Peyer's patch (tissue), 4 donors: Measurements from ENCODE around the gene DMBT1. TPM values are rescaled to one million over a fixed set of nuclear protein-coding genes. Genes with fewer than 3 reads are reported as not detected.

ENCODE experiments used
- DNase-seq, 3 donors: peaks; one replicate each; pipeline ENCODE4 v3.0.0-alpha.2; 2017 to 2019
- H3K27ac ChIP-seq, 4 donors: fragments of 200-600 bp; sonication (generic); one replicate each; pipeline ENCODE4 v1.5.1; 2016 to 2019
- H3K27me3 ChIP-seq, 2 donors: fragments of 200-600 bp; sonication (generic); one replicate each; pipeline ENCODE4 v1.5.1; 2019
- H3K36me3 ChIP-seq, 3 donors: fragments of 200-600 bp; sonication (generic); one replicate each; pipeline ENCODE4 v1.5.1; 2016 to 2019
- H3K4me1 ChIP-seq, 4 donors: fragments of 200-600 bp; sonication (generic); one replicate each; pipeline ENCODE4 v1.5.1; 2016 to 2019
- H3K4me3 ChIP-seq, 4 donors: fragments of 200-600 bp; sonication (generic); 1 replicate in 3 of 4; 2 replicates in 1 of 4; pipeline ENCODE4 v1.5.1; 2016 to 2019; ENCODE audit warnings: mild to moderate bottlenecking in 1 of 4
- H3K9me3 ChIP-seq, 4 donors: fragments of 200-600 bp; sonication (generic); one replicate each; pipeline ENCODE4 v1.5.1; 2016 to 2019; ENCODE audit warnings: mild to moderate bottlenecking in 1 of 4
- POLR2A ChIP-seq, 2 donors: fragments of 450-650 bp; IDR thresholded peaks; one replicate each; pipeline ENCODE4 v1.5.1; 2017; ENCODE audit warnings: antibody characterized with exemption in 2 of 2, mild to moderate bottlenecking in 2 of 2, moderate library complexity in 2 of 2
- total RNA-seq, 4 donors: library from RNA; depleted of rRNA; stranded (reverse); fragments of >200 nt; gene quantifications; one replicate each; pipeline ENCODE4 v1.1.0, GENCODE V29; 2016
- TF ChIP-seq, protein P1 (sequence below), 6 experiments: fragments of 450-650 bp in 4 of 6; fragments of 200-600 bp in 2 of 6; sonication (generic) in 1 of 6; IDR thresholded peaks; one replicate each; pipeline ENCODE4 v1.5.1; 2017 to 2019; ENCODE audit warnings: antibody characterized with exemption in 6 of 6, mild to moderate bottlenecking in 3 of 6, moderate library complexity in 1 of 6

The DMBT1 gene
- total RNA-seq, 4 donors from 2014 or later = 124 to 653 (median 224) TPM

DNA sequence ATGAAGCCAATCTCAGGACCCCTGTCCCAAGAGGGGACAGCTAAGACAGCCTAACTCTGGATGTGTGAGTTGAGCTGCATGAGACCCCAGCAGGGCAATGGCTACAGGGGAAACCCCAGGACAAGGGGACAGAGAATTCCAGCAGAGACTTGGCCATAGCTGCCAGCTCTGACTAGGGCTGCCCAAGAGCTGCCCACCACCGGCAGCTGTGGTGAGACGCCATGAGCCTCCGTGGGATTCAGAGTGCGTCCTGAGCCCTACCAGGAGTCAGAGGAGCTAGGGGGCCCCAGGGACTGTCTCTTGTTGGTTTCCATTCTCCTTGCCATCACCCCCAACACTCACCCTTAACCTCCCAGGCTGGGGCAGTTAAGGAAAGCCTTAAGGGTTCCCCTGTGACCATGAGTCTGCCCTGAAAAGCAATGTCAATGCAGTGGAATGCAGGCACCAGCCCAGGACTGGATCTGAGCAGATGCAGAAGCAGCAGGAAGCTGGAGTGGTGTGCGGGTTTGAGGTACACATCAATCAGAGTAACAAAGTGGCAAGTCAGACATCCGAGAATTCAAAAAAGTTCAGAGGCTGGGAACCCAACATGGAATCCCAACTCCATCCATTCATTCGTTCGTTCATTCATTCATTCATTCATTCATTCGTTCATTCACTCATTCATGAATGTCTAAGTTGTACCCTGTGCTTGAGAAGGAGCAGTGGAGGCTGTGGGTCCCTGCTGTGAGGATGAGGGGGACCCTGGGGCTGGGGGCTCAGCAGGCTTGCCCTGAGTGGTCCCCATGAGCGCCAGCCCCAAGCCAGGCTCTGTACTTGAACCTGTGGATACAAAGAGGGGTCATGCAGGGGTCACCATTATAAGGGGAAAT lies 86.2 kb downstream of the DMBT1 start:
- H3K36me3 ChIP-seq = peaks cover 0 to 4% (median 0%) of the 10 kb centered on the region in 3 donors
- TF ChIP-seq, protein P1, sequence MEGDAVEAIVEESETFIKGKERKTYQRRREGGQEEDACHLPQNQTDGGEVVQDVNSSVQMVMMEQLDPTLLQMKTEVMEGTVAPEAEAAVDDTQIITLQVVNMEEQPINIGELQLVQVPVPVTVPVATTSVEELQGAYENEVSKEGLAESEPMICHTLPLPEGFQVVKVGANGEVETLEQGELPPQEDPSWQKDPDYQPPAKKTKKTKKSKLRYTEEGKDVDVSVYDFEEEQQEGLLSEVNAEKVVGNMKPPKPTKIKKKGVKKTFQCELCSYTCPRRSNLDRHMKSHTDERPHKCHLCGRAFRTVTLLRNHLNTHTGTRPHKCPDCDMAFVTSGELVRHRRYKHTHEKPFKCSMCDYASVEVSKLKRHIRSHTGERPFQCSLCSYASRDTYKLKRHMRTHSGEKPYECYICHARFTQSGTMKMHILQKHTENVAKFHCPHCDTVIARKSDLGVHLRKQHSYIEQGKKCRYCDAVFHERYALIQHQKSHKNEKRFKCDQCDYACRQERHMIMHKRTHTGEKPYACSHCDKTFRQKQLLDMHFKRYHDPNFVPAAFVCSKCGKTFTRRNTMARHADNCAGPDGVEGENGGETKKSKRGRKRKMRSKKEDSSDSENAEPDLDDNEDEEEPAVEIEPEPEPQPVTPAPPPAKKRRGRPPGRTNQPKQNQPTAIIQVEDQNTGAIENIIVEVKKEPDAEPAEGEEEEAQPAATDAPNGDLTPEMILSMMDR (IDR thresholded peaks at IDR 0.05) = no peak

DNA sequence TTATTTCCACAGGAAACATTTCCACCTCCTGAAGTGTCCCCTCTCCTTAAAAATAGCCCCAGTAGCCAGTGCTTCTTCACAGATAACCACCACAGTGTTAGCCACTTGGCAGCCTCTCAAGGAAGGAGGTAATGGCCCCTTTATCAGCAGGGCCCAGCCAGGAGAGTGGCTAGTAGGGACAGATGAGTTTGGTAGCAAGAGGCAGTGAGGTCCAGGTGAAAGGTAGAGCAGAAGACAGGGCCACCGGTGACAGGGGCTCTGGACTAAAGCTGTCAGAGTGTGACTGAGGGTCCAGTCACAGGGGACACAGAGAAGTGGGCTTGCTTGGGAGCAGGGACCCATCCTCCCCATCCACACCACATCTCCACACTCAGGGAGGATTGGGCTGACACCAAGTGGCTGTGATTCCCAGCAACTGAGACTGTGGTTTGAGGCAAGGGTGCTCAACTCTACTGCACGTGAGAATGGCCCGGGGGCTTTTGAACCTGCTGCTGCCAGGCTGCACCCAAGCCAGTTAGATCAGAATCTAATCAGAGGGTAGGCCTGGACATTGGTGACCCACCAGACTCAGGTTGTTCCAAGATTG lies 86.9 kb downstream of the DMBT1 start:
- H3K4me1 ChIP-seq = no peaks in the 10 kb centered on the region

More for the DNA sequence above, 86.2 kb downstream of the DMBT1 start:
- Histone ChIP-seq H3K4me1 (no peaks in the 10 kb centered on the region), H3K27ac (no peak overlapping the region), H3K27me3 (no peaks in the 10 kb centered on the region), H3K4me3 (no peak overlapping the region), H3K9me3 (no peaks in the 10 kb centered on the region)
- DNase-seq = peak in 1 of 3 donors; percentile 23

GRCh38 chr10:122648599-122649428 lies 88.3 kb downstream of the DMBT1 start:
- no peaks in the 10 kb centered on the region for H3K4me1 ChIP-seq
- no peaks in the 10 kb centered on the region for H3K9me3 ChIP-seq
- no peak overlapping the region for H3K4me3 ChIP-seq
- no peak for TF ChIP-seq POLR2A (IDR thresholded peaks at IDR 0.05)
- TF ChIP-seq, protein P1 (IDR thresholded peaks at IDR 0.05) = peak in 4 of 6 experiments; percentile 49 to 74 (median 68)
- no peaks in the 10 kb centered on the region for H3K27me3 ChIP-seq
- H3K27ac ChIP-seq = no peak overlapping the region
- DNase-seq = peak in 2 of 3 donors; percentile 71 to 72
- H3K36me3 ChIP-seq = no peaks in the 10 kb centered on the region

More for the DNA sequence above, 86.9 kb downstream of the DMBT1 start:
- Histone ChIP-seq H3K27ac (no peak overlapping the region), H3K27me3 (no peaks in the 10 kb centered on the region), H3K9me3 (no peaks in the 10 kb centered on the region), H3K36me3 (peaks cover 0 to 4% (median 0%) of the 10 kb centered on the region in 3 donors), H3K4me3 (no peak overlapping the region)
- peak in 1 of 3 donors; percentile 22 for DNase-seq
- TF ChIP-seq, protein P1 (IDR thresholded peaks at IDR 0.05) = no peak
- no peak for TF ChIP-seq POLR2A (IDR thresholded peaks at IDR 0.05)

DNA sequence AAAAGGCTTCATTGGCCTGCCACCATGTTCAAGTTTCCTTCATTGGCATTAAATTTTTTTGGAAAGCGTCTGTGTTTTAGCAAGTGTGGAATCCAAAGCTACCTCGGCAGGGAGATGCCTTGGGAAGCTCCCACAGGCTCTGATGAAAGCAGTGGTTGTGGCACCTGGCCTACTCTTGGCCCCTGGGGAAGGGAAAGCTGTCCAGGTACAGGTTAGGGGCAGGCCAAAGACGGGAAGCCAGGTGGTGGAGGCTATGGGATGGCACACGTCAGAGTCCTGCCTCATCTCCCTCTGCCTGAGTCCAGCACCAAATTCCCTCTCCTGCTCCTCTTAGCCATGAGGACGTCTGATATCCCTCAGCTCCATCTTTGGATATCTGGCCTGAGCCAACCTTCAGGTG lies 89.3 kb downstream of the DMBT1 start:
- TF ChIP-seq, protein P1 (IDR thresholded peaks at IDR 0.05) = no peak
- TF ChIP-seq POLR2A (IDR thresholded peaks at IDR 0.05) = no peak
- no peaks in the 10 kb centered on the region for H3K27me3 ChIP-seq
- no peaks in the 10 kb centered on the region for H3K9me3 ChIP-seq
- no peak overlapping the region for H3K4me3 ChIP-seq
- DNase-seq = peak in 1 of 3 donors; percentile 17
- H3K36me3 ChIP-seq = no peaks in the 10 kb centered on the region
- H3K27ac ChIP-seq = no peak overlapping the region
- no peaks in the 10 kb centered on the region for H3K4me1 ChIP-seq

DNA sequence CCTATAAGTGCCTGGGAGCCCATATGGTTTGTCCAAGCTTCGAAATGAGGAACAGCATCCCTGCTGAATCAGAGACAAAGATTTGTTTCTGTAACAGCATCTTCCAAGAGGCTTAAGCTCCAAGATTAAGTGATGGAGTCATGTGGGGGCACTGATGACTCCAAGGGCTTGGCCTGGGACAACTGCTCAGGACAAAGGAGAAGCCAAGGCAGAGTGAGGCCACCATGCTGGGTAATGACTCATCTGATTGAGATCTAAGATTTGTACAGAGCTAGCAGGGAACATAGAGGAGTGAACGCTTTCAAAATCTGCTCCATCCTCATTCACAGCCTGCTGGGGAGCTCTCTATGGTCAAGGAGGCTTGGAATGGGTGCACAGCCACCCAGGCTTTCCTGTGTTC lies 89.8 kb downstream of the DMBT1 start:
- Histone ChIP-seq H3K36me3 (no peaks in the 10 kb centered on the region), H3K27ac (no peak overlapping the region), H3K4me1 (no peaks in the 10 kb centered on the region), H3K4me3 (no peak overlapping the region), H3K9me3 (no peaks in the 10 kb centered on the region), H3K27me3 (no peaks in the 10 kb centered on the region)
- DNase-seq = no peak
- no peak for TF ChIP-seq POLR2A (IDR thresholded peaks at IDR 0.05)
- TF ChIP-seq, protein P1 (IDR thresholded peaks at IDR 0.05) = no peak
